ENCODE results near the gene MKX. TPM values are rescaled to one million over a fixed set of nuclear protein-coding genes. Genes with fewer than 3 reads are reported as not detected.
"Not testable (repeated sequence)": the region's sequence is repeated elsewhere in the genome, so short reads cannot be mapped to it uniquely, and the experiment has no call there.

The MKX gene
- total and polyA plus RNA-seq, 7 donors: 0.28 to 34.9 (median 11.3) TPM; not detected in 1

GRCh38 chr10:27683226-27683625 lies 62.4 kb downstream of the MKX start:
- no peak for DNase-seq
- Histone ChIP-seq H3K4me1 (peaks cover 0 to 60% (median 48%) of the 10 kb centered on the region in 4 donors), H3K27ac (peak overlapping the region in 2 of 4 donors; percentile 46 to 73), H3K36me3 (no peaks in the 10 kb centered on the region), H3K27me3 (no peaks in the 10 kb centered on the region), H3K9me3 (no peaks in the 10 kb centered on the region), H3K4me3 (no peak overlapping the region)
- 80 to 92% methylated on average over 6 of the region's 6 CpGs for WGBS, 2 donors
- no peak for TF ChIP-seq POLR2AphosphoS5 (IDR thresholded peaks at IDR 0.05)
- TF ChIP-seq, protein P1, sequence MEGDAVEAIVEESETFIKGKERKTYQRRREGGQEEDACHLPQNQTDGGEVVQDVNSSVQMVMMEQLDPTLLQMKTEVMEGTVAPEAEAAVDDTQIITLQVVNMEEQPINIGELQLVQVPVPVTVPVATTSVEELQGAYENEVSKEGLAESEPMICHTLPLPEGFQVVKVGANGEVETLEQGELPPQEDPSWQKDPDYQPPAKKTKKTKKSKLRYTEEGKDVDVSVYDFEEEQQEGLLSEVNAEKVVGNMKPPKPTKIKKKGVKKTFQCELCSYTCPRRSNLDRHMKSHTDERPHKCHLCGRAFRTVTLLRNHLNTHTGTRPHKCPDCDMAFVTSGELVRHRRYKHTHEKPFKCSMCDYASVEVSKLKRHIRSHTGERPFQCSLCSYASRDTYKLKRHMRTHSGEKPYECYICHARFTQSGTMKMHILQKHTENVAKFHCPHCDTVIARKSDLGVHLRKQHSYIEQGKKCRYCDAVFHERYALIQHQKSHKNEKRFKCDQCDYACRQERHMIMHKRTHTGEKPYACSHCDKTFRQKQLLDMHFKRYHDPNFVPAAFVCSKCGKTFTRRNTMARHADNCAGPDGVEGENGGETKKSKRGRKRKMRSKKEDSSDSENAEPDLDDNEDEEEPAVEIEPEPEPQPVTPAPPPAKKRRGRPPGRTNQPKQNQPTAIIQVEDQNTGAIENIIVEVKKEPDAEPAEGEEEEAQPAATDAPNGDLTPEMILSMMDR (IDR thresholded peaks at IDR 0.05): no peak
- no peak for TF ChIP-seq POLR2A (IDR thresholded peaks at IDR 0.05)
- no peak for TF ChIP-seq EP300 (IDR thresholded peaks at IDR 0.05)
- intact Hi-C loops (cut with DNase I): no loop called here

- TF ChIP-seq POLR2AphosphoS5 (IDR thresholded peaks at IDR 0.05) (peak; percentile 26 to 83 (median 68)), EP300 (IDR thresholded peaks at IDR 0.05) (peak in 1 of 4 donors; percentile 26)
- H3K27me3 ChIP-seq; H3K9me3 ChIP-seq; H3K36me3 ChIP-seq; intact Hi-C loops (cut with DNase I); DNase-seq; H3K4me3 ChIP-seq: not testable (repeated sequence)
- 86 to 88% methylated on average over 3 of the region's 3 CpGs for WGBS, 2 donors
- H3K4me1 ChIP-seq: peaks cover 0 to 54% (median 49%) of the 10 kb centered on the region in 4 donors
- H3K27ac ChIP-seq: peak overlapping the region; percentile 46 to 73 (median 64)
Measured at GRCh38 chr10:27681795-27682194, 63.8 kb downstream of the MKX start.

DNA sequence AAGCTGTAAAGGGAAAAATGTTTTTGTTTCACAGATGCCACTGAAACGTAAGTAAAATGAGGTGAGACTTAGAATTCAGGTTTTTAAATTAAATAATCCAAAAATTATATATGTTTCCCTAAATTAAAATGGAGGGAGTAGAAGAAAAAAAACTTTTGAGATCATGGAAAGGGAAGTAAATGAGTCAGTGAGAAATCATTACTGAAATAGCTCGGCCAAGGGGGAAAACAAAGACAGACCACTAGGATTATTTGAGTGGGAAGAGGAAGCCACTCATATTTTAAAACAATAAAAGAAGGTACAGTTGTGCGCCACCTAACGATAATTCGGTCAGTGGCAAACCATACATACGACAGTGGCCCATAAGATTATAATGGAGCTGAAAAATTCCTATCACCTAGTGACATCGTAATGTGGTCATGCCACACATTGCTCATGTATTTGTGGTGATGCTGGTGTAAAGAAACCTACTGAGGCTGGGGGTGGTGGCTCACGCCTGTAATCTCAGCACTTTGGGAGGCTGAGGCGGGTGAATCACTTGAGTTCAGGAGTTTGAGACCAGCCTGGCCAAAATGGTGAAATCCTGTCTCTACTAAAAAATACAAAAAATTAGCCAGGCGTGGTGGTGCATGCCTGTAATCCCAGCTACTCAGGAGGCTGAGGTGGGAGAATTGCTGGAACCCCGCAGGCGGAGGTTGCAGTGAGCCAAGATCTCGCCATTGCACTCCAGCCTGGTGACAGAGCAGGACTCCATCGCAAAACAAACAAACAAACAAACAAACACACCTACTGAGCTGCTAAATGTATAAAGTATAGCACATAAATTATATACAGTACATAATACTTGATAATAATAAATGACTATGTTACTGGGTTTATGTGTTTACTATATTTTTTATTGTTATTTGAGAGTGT lies 64.7 kb downstream of the MKX start:
- no peak for DNase-seq
- Histone ChIP-seq H3K27me3 (no peaks in the 10 kb centered on the region), H3K27ac (peak overlapping the region; percentile 46 to 73 (median 64)), H3K9me3 (no peaks in the 10 kb centered on the region), H3K4me1 (peaks cover 0 to 54% (median 49%) of the 10 kb centered on the region in 4 donors), H3K4me3 (no peak overlapping the region), H3K36me3 (no peaks in the 10 kb centered on the region)
- TF ChIP-seq POLR2AphosphoS5 (IDR thresholded peaks at IDR 0.05) (no peak), POLR2A (IDR thresholded peaks at IDR 0.05) (no peak), EP300 (IDR thresholded peaks at IDR 0.05) (no peak)
- TF ChIP-seq, protein P1 (IDR thresholded peaks at IDR 0.05): no peak
- 84 to 87% methylated on average over 14 of the region's 14 CpGs for WGBS, 2 donors
- intact Hi-C loops (cut with DNase I): no loop called here

- intact Hi-C loops (cut with DNase I): no loop called here
- H3K4me1 ChIP-seq: peaks cover 0 to 54% (median 49%) of the 10 kb centered on the region in 4 donors
Measured at GRCh38 chr10:27680006-27680557, 65.5 kb downstream of the MKX start.

More at GRCh38 chr10:27680006-27680557, 65.5 kb downstream of the MKX start:
- Histone ChIP-seq H3K9me3 (no peaks in the 10 kb centered on the region), H3K27ac (peak overlapping the region; percentile 39 to 73 (median 62)), H3K27me3 (no peaks in the 10 kb centered on the region), H3K4me3 (no peak overlapping the region), H3K36me3 (no peaks in the 10 kb centered on the region)
- no peak for DNase-seq
- TF ChIP-seq, protein P1 (IDR thresholded peaks at IDR 0.05): no peak
- no peak for TF ChIP-seq EP300 (IDR thresholded peaks at IDR 0.05)
- TF ChIP-seq POLR2A (IDR thresholded peaks at IDR 0.05): no peak
- no peak for TF ChIP-seq POLR2AphosphoS5 (IDR thresholded peaks at IDR 0.05)
- WGBS, 2 donors: 70 to 71% methylated on average over 3 of the region's 3 CpGs
